Sigmoid colon (tissue), 7 donors: ENCODE measurements around the gene GJE1. TPM values are rescaled to one million over a fixed set of nuclear protein-coding genes. Genes with fewer than 3 reads are reported as not detected.
"Not testable (repeated sequence)": the region's sequence is repeated elsewhere in the genome, so short reads cannot be mapped to it uniquely, and the experiment has no call there.

Experiments used
- DNase-seq: peaks from one replicate; pipeline ENCODE4 v3.0.0-alpha.2; 2019
- H3K27ac ChIP-seq, 4 donors: fragments of 200-600 bp; sonication (generic); one replicate each; pipeline ENCODE4 v1.5.1; 2016 to 2019; ENCODE audit warnings: mild to moderate bottlenecking in 1 of 4
- H3K27me3 ChIP-seq, 3 donors: fragments of 200-600 bp; sonication (generic); one replicate each; pipeline ENCODE4 v1.5.1; 2019; ENCODE audit warnings: mild to moderate bottlenecking in 1 of 3
- H3K36me3 ChIP-seq, 4 donors: fragments of 200-600 bp; sonication (generic); one replicate each; pipeline ENCODE4 v1.5.1; 2016 to 2019
- H3K4me1 ChIP-seq, 4 donors: fragments of 200-600 bp; sonication (generic); one replicate each; pipeline ENCODE4 v1.5.1; 2017 to 2019
- H3K4me3 ChIP-seq, 4 donors: fragments of 200-600 bp; sonication (generic); one replicate each; pipeline ENCODE4 v1.5.1; 2017 to 2019; ENCODE audit warnings: mild to moderate bottlenecking in 2 of 4, moderate library complexity in 1 of 4
- H3K9me3 ChIP-seq, 4 donors: fragments of 200-600 bp in 3 of 4; sonication (generic) in 3 of 4; one replicate each; pipeline versions ENCODE4 v1.5.1 to v1.6.1; 2013 to 2019
- EP300 ChIP-seq, 4 donors: sonication (generic); formaldehyde crosslinking; IDR thresholded peaks; one replicate each; pipeline ENCODE4 v1.6.1; 2017; ENCODE audit warnings: antibody characterized with exemption in 4 of 4
- POLR2A ChIP-seq, 2 donors: fragments of 450-650 bp; IDR thresholded peaks; one replicate each; pipeline ENCODE4 v1.6.1; 2016; ENCODE audit warnings: antibody characterized with exemption in 2 of 2, mild to moderate bottlenecking in 2 of 2, moderate library complexity in 2 of 2
- POLR2AphosphoS5 ChIP-seq, 4 donors: sonication (generic); formaldehyde crosslinking; IDR thresholded peaks; one replicate each; pipeline ENCODE4 v1.6.1; 2017; ENCODE audit warnings: antibody characterized with exemption in 4 of 4
- WGBS, 2 donors: extraction: QIAGEN DNeasy Blood & Tissue Kit; methylation state at CpG; one replicate each; pipeline ENCODE4 v1.1.7; 2013; 5-methylcytosine and 5-hydroxymethylcytosine counted together
- intact Hi-C: fragments of 100-400 bp; cut with DNase I; formaldehyde crosslinking; loops from one replicate; pipeline ENCODE4 v1.15.1; 2023
- polyA plus RNA-seq, 3 donors: library from polyadenylated mRNA; stranded (reverse); fragments of 200-250 nt; gene quantifications; one replicate each; pipeline ENCODE4 v1.2.3, GENCODE V29; 2013
- total RNA-seq, 4 donors: library from RNA; depleted of rRNA; stranded (reverse); fragments of >200 nt; gene quantifications; one replicate each; pipeline ENCODE4 v1.1.0, GENCODE V29; 2016
- TF ChIP-seq, protein P1 (sequence below), 4 experiments: fragments of 450-650 bp in 3 of 4; fragments of 200-600 bp in 1 of 4; IDR thresholded peaks; one replicate each; pipeline ENCODE4 v1.5.1; 2016 to 2019; ENCODE audit warnings: antibody characterized with exemption in 4 of 4, mild to moderate bottlenecking in 3 of 4, moderate library complexity in 2 of 4
- donor health status: healthy with polysubstance abuse.
- donor health status: Bipolar disorder and iron deficiency.
- donor health status: healthy.

GJE1 gene
- total RNA-seq (not detected), polyA plus RNA-seq (not detected)

DNA sequence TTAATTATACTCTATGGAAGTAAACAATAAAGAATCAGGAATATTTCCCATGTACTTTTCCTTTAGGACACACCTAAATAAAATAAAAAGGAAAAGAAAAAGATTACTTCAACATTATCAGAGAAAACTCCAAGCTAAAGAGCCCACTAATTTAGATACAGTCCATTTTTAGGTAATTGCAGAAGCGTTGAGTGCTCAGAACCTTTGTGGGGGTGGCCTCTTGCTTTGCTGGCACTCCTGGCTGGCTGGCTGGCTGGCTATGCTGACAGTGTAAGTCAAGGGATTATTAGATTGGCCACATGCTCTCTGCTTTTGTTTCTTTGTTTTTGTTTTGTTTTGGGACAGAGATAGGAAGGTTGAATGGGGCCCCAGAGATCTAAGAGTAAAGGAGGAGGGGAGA lies at the start of gene GJE1:
TSS of gene GJE1 (plus strand) at position 301 of the 400 bp plus-strand sequence. CDS start 234 bp downstream, outside the sequence.
- Histone ChIP-seq H3K36me3 (no peaks in the 10 kb centered on the region), H3K9me3 (no peaks in the 10 kb centered on the region), H3K27ac (no peak within 1 kb of the TSS), H3K4me1 (no peaks in the 10 kb centered on the region), H3K4me3 (no peak within 1 kb of the TSS), H3K27me3 (no peaks in the 10 kb centered on the region)
- intact Hi-C loops: no loop called here
- DNase-seq: no peak
- 78 to 83% methylated on average over 1 of the region's 1 CpG for WGBS, 2 donors
- TF ChIP-seq, protein P1, sequence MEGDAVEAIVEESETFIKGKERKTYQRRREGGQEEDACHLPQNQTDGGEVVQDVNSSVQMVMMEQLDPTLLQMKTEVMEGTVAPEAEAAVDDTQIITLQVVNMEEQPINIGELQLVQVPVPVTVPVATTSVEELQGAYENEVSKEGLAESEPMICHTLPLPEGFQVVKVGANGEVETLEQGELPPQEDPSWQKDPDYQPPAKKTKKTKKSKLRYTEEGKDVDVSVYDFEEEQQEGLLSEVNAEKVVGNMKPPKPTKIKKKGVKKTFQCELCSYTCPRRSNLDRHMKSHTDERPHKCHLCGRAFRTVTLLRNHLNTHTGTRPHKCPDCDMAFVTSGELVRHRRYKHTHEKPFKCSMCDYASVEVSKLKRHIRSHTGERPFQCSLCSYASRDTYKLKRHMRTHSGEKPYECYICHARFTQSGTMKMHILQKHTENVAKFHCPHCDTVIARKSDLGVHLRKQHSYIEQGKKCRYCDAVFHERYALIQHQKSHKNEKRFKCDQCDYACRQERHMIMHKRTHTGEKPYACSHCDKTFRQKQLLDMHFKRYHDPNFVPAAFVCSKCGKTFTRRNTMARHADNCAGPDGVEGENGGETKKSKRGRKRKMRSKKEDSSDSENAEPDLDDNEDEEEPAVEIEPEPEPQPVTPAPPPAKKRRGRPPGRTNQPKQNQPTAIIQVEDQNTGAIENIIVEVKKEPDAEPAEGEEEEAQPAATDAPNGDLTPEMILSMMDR (IDR thresholded peaks at IDR 0.05): no peak
- TF ChIP-seq EP300 (IDR thresholded peaks at IDR 0.05) (no peak), POLR2AphosphoS5 (IDR thresholded peaks at IDR 0.05) (no peak), POLR2A (IDR thresholded peaks at IDR 0.05) (no peak)

DNA sequence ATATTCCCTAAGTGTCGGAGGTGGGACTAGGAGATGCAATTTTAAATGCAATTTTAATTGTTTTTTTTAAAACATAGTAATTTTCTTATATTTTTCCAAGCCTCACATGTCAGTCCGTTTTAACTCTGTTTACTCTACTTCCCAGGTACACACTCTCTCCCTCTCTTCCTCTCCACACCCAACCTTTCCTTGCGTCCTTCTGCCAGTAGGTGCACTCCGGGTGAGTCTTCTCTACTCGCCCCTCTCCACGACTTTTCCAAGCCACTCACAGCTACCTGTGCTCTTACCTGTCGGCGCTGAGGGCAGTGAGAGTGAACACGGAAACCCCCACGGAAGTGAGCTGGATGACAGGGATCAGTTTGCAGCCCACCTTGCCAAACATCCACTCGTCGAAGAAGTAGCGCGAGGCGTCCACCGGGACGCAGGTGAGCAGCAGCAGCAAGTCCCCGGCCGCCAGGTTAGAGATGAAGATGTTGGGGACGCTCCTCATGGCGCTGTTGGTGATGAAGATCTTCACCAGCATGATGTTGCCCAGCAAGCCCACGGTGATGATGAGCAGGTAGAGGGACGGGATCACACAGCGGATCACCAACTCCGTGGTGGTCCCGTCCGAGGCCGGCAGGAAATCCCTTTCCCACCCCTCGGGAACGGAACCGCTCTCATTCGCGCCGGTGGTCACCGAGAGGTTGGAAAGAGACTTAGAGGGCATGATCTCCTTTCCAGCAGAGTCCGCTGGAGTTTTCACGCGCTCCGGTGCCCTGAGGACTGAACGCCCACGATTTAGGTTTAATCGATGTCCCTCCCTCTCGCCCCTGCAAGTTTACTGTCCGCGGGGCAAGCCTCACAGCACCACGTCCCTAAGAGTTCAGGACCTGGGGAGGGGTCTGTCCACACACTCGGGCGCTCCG lies 44.5 kb upstream of the GJE1 start:
- no peak for DNase-seq
- Histone ChIP-seq H3K9me3 (no peaks in the 10 kb centered on the region), H3K36me3 (no peaks in the 10 kb centered on the region), H3K27me3 (peaks cover 0 to 23% (median 13%) of the 10 kb centered on the region in 3 donors), H3K4me1 (no peaks in the 10 kb centered on the region), H3K4me3 (no peak overlapping the region), H3K27ac (no peak overlapping the region)
- intact Hi-C loops: no loop called here
- WGBS, 2 donors: 20 to 46% methylated on average over 49 of the region's 49 CpGs
- TF ChIP-seq POLR2A (IDR thresholded peaks at IDR 0.05) (no peak), EP300 (IDR thresholded peaks at IDR 0.05) (no peak), POLR2AphosphoS5 (IDR thresholded peaks at IDR 0.05) (no peak)
- TF ChIP-seq, protein P1 (IDR thresholded peaks at IDR 0.05): no peak

DNA sequence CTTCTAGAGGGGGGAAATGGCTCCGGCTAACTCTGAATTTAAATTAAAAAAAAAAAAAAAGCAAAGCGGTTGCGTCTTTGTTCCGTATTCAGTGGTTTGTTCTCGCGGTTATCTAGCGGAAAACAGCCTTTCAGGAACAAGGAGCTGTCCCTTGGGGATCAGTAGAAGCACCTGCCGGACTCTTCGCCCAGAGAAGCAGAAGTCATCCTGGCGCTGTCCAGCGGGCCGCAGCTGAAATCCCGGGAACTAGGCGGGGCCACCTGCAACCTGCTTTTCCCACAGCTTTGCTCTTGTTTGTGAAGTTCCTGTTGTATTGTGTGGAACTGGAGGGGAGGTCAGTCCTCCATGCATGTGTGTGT lies 43.9 kb upstream of the GJE1 start:
- Histone ChIP-seq H3K27me3 (peaks cover 0 to 23% (median 13%) of the 10 kb centered on the region in 3 donors), H3K36me3 (no peaks in the 10 kb centered on the region), H3K27ac (no peak overlapping the region), H3K9me3 (no peaks in the 10 kb centered on the region), H3K4me1 (no peaks in the 10 kb centered on the region), H3K4me3 (no peak overlapping the region)
- 4 to 26% methylated on average over 14 of the region's 14 CpGs for WGBS, 2 donors
- no peak for DNase-seq
- TF ChIP-seq POLR2A (IDR thresholded peaks at IDR 0.05) (no peak), EP300 (IDR thresholded peaks at IDR 0.05) (no peak), POLR2AphosphoS5 (IDR thresholded peaks at IDR 0.05) (no peak)
- TF ChIP-seq, protein P1 (IDR thresholded peaks at IDR 0.05): no peak
- intact Hi-C loops: no loop called here

DNA sequence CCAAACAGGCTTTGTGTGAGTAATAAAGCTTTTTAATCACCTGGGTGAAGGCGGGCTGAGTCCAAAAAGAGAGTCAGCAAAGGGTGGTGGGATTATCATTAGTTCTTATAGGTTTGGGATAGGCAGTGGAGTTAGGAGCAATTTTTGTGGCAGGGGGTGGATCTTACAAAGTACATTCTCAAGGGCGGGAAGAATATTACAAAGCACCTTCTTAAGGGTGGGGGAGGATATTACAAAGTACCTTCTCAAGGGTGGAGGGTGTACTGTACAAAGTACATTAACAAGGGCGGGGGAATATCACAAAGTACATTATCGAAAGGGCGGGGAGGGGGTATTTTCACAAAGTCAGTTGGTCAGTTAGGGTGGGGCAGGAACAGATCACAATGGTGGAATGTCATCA lies 27.9 kb upstream of the GJE1 start:
- H3K27ac ChIP-seq, H3K36me3 ChIP-seq, H3K4me3 ChIP-seq, DNase-seq, H3K4me1 ChIP-seq, H3K27me3 ChIP-seq, intact Hi-C loops, H3K9me3 ChIP-seq: not testable (repeated sequence)
- 72 to 95% methylated on average over 5 of the region's 5 CpGs for WGBS, 2 donors

DNA sequence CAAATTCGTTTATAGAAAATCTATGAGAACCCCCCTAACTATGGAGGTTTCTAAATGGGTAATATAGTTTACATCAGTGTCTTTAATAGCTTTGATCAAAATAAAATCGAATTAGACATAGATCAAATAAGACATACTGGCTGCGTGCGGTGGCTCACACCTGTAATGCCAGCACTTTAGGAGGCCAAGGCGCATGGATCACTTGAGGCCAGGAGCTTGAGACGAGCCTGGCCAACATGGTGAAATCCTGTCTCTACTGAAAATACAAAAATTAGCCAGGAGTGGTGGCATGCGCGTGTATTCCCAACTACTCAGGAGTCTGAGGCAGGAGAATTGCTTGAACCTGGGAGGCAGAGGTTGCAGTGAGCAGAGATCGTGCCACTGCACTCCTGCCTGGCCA lies 21.9 kb upstream of the GJE1 start:
- H3K4me1 ChIP-seq, H3K4me3 ChIP-seq, H3K9me3 ChIP-seq, H3K27me3 ChIP-seq, intact Hi-C loops, DNase-seq, H3K36me3 ChIP-seq, H3K27ac ChIP-seq: not testable (repeated sequence)
- 79 to 89% methylated on average over 9 of the region's 9 CpGs for WGBS, 2 donors
